ENCODE results near the gene NMNAT2. TPM values are rescaled to one million over a fixed set of nuclear protein-coding genes. Genes with fewer than 3 reads are reported as not detected.

The NMNAT2 gene
- total RNA-seq, 1 donor from 2014 or later: 1.7 TPM

DNA sequence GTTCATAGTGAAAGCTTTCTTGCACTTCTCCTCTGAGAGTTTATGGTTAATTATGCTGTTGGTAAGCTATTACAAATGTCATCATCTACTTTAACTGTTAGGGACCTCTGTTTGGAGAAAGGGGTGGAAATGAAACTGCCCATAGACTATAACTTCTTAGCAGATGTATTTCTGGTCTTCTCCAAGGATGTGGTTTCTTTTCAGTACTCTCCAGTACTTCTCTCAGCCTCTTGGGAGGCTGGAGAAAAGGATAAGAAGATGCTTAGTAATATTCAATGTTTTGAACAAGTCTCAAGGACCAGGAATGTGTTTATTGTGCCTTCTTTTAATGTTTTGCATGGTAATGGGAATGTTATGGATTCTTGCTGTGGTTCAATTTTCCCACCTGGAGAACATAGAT is 171.7 kb downstream of the NMNAT2 start:
- H3K36me3 ChIP-seq: no peaks in the 10 kb centered on the region
- DNase-seq (ENCODE audit: extremely low spot score in 2 of 2): no peak
- H3K9me3 ChIP-seq: no peaks in the 10 kb centered on the region
- H3K27me3 ChIP-seq: no peaks in the 10 kb centered on the region
- no peak overlapping the region for H3K4me3 ChIP-seq
- intact Hi-C loops (cut with DNase I): no loop called here
- no peak overlapping the region for H3K27ac ChIP-seq
- H3K4me1 ChIP-seq: peaks cover 2% of the 10 kb centered on the region
- TF ChIP-seq, protein P1, sequence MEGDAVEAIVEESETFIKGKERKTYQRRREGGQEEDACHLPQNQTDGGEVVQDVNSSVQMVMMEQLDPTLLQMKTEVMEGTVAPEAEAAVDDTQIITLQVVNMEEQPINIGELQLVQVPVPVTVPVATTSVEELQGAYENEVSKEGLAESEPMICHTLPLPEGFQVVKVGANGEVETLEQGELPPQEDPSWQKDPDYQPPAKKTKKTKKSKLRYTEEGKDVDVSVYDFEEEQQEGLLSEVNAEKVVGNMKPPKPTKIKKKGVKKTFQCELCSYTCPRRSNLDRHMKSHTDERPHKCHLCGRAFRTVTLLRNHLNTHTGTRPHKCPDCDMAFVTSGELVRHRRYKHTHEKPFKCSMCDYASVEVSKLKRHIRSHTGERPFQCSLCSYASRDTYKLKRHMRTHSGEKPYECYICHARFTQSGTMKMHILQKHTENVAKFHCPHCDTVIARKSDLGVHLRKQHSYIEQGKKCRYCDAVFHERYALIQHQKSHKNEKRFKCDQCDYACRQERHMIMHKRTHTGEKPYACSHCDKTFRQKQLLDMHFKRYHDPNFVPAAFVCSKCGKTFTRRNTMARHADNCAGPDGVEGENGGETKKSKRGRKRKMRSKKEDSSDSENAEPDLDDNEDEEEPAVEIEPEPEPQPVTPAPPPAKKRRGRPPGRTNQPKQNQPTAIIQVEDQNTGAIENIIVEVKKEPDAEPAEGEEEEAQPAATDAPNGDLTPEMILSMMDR (IDR thresholded peaks at IDR 0.05): no peak
- TF ChIP-seq POLR2A (IDR thresholded peaks at IDR 0.05): no peak
- no peak for TF ChIP-seq POLR2AphosphoS5 (IDR thresholded peaks at IDR 0.05; ENCODE audit: insufficient read depth in 1 of 2, low read depth in 1 of 2)

DNA sequence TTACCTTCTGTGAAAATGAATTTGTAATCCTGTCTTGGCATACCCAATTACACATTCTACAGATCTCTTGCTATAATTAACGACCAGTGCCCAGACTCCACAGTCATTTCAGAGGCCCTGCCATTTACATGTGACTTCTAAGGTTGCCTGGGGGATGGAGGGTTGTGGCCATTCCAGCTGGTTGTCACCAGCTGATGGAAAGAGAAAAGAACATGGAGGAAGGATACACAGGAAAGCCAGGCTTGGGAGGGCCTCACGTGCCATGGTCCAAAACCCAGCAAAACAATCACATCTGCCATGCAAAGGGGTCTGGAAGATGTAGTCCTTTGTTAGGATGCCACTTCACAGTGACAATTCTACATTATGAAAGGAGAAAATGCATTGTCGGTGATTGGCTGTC is 172.8 kb downstream of the NMNAT2 start:
- Histone ChIP-seq H3K9me3 (no peaks in the 10 kb centered on the region), H3K27ac (peak overlapping the region; percentile 40), H3K27me3 (no peaks in the 10 kb centered on the region), H3K4me3 (no peak overlapping the region), H3K4me1 (peaks cover 4% of the 10 kb centered on the region), H3K36me3 (no peaks in the 10 kb centered on the region)
- DNase-seq (ENCODE audit: extremely low spot score in 2 of 2): peak in 1 of 2 donors; percentile 79
- TF ChIP-seq, protein P1 (IDR thresholded peaks at IDR 0.05): no peak
- TF ChIP-seq POLR2AphosphoS5 (IDR thresholded peaks at IDR 0.05; ENCODE audit: insufficient read depth in 1 of 2, low read depth in 1 of 2) (no peak), POLR2A (IDR thresholded peaks at IDR 0.05) (no peak)
- intact Hi-C loops (cut with DNase I): loop anchor here (2.0 kb wide), 1 partner anchor 223 kb away; the partner anchor contains the start of gene LAMC1

DNA sequence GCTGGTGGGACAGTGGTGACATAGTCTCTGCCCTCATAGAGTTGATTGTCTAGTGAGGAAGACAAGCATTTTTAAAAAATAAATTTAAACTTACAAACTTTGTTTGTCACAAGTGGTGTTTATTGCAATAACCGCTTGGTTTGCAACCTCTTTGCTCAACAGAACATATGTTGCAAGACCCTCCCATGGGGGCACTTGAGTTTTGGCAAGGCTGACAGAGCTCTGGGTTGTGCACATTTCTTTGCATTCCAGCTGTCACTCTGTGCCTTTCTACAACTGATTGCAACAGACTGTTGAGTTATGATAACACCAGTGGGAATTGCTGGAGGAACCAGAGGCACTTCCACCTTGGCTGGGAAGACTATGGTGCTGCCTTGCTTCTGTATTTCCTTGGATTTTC is 173.7 kb downstream of the NMNAT2 start:
- H3K9me3 ChIP-seq: no peaks in the 10 kb centered on the region
- H3K36me3 ChIP-seq: no peaks in the 10 kb centered on the region
- H3K4me1 ChIP-seq: peaks cover 4% of the 10 kb centered on the region
- TF ChIP-seq POLR2A (IDR thresholded peaks at IDR 0.05) (no peak), POLR2AphosphoS5 (IDR thresholded peaks at IDR 0.05; ENCODE audit: insufficient read depth in 1 of 2, low read depth in 1 of 2) (peak; percentile 18 to 77)
- TF ChIP-seq, protein P1 (IDR thresholded peaks at IDR 0.05): no peak
- H3K4me3 ChIP-seq: no peak overlapping the region
- DNase-seq (ENCODE audit: extremely low spot score in 2 of 2): peak in 1 of 2 donors; percentile 96
- H3K27ac ChIP-seq: peak overlapping the region; percentile 63
- intact Hi-C loops (cut with DNase I): loop anchor here (2.0 kb wide), 1 partner anchor 222 kb away; the partner anchor contains the start of gene LAMC1
- no peaks in the 10 kb centered on the region for H3K27me3 ChIP-seq

DNA sequence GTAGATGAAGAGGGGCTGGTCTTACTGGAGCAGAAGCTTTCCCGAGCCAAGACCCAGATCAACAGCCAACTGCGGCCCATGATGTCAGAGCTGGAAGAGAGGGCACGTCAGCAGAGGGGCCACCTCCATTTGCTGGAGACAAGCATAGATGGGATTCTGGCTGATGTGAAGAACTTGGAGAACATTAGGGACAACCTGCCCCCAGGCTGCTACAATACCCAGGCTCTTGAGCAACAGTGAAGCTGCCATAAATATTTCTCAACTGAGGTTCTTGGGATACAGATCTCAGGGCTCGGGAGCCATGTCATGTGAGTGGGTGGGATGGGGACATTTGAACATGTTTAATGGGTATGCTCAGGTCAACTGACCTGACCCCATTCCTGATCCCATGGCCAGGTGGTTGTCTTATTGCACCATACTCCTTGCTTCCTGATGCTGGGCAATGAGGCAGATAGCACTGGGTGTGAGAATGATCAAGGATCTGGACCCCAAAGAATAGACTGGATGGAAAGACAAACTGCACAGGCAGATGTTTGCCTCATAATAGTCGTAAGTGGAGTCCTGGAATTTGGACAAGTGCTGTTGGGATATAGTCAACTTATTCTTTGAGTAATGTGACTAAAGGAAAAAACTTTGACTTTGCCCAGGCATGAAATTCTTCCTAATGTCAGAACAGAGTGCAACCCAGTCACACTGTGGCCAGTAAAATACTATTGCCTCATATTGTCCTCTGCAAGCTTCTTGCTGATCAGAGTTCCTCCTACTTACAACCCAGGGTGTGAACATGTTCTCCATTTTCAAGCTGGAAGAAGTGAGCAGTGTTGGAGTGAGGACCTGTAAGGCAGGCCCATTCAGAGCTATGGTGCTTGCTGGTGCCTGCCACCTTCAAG is 174.8 kb downstream of the NMNAT2 start:
- H3K27ac ChIP-seq: peak overlapping the region; percentile 63
- peaks cover 4% of the 10 kb centered on the region for H3K4me1 ChIP-seq
- intact Hi-C loops (cut with DNase I): loop anchor here (2.0 kb wide), 1 partner anchor 221 kb away; the partner anchor contains the start of gene LAMC1
- H3K36me3 ChIP-seq: no peaks in the 10 kb centered on the region
- H3K4me3 ChIP-seq: no peak overlapping the region
- TF ChIP-seq, protein P1 (IDR thresholded peaks at IDR 0.05): no peak
- peak; percentile 22 to 49 for TF ChIP-seq POLR2AphosphoS5 (IDR thresholded peaks at IDR 0.05; ENCODE audit: insufficient read depth in 1 of 2, low read depth in 1 of 2)
- no peaks in the 10 kb centered on the region for H3K9me3 ChIP-seq
- DNase-seq (ENCODE audit: extremely low spot score in 2 of 2): peak in 1 of 2 donors; percentile 99
- no peaks in the 10 kb centered on the region for H3K27me3 ChIP-seq

DNA sequence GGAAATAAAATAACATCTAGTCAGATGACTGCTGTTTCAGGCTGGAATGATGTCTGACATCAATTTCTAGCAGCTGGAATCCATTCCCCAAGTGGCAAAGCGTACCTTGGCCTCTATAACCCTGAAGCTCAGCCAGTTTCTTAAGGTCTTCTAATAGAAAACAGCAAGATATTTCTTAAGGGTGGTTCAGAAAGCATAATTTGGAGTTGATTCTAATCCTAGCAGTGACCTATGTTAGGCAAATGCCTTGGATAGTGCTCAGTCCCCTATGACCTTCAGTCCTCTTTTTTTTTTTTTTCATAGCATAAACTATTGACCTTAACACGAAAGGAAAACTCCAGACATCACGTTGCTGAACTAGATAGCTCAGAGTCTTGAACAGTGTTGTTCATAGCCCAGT is 175.6 kb downstream of the NMNAT2 start:
- no peak for DNase-seq (ENCODE audit: extremely low spot score in 2 of 2)
- peak overlapping the region; percentile 63 for H3K27ac ChIP-seq
- no peaks in the 10 kb centered on the region for H3K27me3 ChIP-seq
- no peak overlapping the region for H3K4me3 ChIP-seq
- H3K36me3 ChIP-seq: no peaks in the 10 kb centered on the region
- intact Hi-C loops (cut with DNase I): no loop called here
- H3K9me3 ChIP-seq: no peaks in the 10 kb centered on the region
- TF ChIP-seq, protein P1 (IDR thresholded peaks at IDR 0.05): no peak
- no peak for TF ChIP-seq POLR2AphosphoS5 (IDR thresholded peaks at IDR 0.05; ENCODE audit: insufficient read depth in 1 of 2, low read depth in 1 of 2)
- no peak for TF ChIP-seq POLR2A (IDR thresholded peaks at IDR 0.05)
- H3K4me1 ChIP-seq: peaks cover 4% of the 10 kb centered on the region
